KG1 (cell line): ENCODE data around the gene SLCO2A1.
A peak's percentile ranks its signal among the peaks of the same experiment; 100 is the strongest.

Experiments used
- DNase-seq: peaks from one replicate; lab custom pipeline; 2025; lab: John Stamatoyannopoulos, UW

The SLCO2A1 gene

GRCh38 chr3:133933097-133934024, 96.4 kb downstream of the SLCO2A1 start:
- DNase-seq, result no peak

DNA sequence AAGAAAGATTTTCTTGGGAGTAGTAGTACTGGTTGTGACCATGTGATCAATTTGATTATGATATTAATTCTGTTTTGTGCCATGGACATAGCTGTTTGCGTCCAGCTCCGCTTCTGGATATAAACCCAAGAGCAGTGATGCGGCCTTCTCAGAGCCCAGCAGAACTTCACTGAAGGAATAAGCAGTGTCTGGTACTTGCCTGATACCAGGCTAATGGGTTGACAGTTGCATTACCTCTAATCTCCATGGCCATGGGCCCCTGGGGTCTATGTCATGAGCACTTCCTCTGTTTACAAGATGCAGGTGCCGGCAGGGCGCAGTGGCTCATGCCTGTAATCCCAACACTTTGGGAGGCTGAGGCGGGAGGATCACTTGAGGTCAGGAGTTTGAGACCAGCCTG, 97.7 kb downstream of the SLCO2A1 start:
- no peak for DNase-seq

GRCh38 chr3:133931084-133931483, 98.6 kb downstream of the SLCO2A1 start:
- no peak for DNase-seq

- DNase-seq, result no peak
These were observed 99.3 kb downstream of the SLCO2A1 start for GRCh38 chr3:133930341-133930933.

DNA sequence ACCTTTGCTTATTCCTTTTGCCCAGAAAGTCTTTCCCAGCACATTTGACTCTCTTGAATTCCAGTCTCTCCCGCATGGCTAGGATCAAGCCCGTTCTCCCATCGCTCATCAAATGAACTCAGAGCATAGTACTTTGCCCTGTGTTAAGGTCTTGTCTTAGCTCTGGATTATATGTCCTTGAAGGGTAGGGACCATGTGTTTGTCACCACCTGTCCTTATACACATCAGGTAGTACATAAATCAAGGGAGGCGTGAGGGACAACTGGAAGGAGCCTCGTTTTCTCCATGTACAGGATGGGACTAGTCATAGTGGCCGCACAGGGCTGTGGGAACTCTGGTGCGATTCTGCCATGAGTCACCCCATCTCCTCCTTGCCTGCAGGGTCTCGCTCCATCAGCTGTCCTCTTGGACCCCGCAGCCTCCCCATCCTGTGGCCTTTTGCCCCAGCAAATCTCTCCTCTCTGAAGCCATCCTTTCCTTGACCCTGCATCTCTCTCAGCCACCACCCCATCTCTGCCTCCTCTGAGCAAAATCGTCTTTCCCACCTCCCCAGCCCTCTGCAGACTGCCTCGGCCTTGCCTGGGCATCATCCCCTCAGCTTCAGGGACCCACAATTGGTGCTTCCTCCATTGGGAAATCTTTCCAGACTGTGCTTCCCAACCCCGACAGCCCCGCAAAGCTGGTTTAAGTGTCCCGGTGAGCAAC, 100.7 kb downstream of the SLCO2A1 start:
- DNase-seq, result no peak

GRCh38 chr3:133928136-133928893, 101.4 kb downstream of the SLCO2A1 start:
- DNase-seq, result no peak

DNA sequence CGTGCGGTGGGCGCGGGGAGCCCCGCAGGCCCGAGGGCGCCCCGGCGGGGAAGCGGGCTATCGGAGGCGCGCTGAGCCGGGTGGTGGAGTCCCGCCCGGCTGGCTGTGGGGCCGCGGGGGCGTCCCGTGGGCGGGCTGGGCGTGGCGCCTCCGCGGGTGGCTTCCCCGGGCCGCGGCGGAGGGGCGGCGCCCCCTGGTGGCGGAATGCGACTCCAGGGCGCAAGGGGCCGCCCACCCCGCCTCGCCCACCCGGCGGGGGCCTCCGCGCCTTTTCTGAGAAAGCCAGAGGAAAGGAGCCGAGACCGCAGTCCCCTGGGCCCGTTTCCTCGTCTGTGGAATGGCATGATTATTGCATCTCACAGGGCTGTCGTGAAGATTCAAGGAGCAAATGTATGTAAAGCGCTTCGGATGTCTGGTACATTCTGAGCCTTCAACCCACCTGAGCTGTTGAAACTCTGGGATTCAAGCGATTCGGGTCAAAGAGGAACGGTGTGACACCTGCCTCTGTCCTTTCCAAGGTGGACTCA, 102.1 kb downstream of the SLCO2A1 start:
- DNase-seq, result peak; percentile 42

DNA sequence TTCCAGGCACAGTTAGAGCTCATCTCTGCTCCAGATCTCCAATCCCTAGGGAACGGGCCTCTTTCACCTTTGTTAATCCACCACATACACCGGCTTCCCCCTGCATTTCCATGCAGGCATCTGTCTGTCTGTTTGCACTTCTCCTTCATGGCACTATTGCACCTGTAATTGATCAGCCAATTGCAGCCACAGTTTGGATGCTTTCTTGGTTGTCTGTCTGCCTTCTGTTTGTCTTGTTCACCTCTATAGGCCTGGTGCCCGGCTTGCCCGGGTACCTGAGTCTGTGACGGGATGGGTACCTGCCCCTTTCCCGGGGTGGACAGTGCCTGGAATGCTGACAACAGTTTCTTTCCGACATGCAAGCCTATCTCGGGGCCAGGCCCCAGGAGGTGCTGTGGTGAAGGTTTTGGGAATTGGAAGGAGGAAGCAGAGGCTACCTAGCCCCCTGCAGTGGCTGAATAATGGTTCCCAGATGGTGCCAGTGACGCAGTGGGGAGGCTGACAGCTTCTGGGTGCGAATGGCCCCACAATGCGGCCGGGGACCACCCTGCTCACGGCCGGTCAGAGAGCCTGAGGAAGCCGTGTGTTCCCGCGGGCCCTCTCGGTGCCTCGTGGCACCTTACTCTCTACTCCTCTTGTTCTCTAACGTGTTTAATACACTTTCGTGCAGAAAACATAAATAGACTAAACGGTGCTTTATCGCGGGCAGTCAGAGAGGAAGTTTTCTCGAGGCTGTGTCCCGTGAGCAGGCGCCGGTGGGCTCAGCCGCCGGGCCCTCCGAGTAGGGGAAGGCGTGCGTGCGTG, 102.8 kb downstream of the SLCO2A1 start:
- DNase-seq, result no peak

GRCh38 chr3:133925960-133926735, 103.6 kb downstream of the SLCO2A1 start:
- DNase-seq, result no peak

- no peak for DNase-seq
These were observed 105.7 kb downstream of the SLCO2A1 start for GRCh38 chr3:133924041-133924440.

DNA sequence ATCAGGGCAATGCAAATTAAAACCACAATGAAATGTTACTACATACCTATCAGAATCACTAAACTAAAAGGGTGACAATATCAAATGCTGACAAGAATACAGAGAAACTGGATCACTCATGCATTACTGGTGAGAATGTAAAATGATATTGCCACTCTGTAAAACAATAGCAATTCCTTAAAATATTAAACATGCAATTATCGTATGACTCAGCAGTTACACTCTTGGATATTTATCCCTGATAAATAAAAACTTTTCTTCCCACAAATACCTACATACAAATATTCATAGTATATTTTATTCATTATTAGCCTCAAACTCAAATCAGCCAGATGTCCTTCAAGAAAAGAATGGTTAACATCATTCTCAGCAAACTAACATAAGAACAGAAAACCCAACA, 108.1 kb downstream of the SLCO2A1 start:
- DNase-seq, result no peak

DNA sequence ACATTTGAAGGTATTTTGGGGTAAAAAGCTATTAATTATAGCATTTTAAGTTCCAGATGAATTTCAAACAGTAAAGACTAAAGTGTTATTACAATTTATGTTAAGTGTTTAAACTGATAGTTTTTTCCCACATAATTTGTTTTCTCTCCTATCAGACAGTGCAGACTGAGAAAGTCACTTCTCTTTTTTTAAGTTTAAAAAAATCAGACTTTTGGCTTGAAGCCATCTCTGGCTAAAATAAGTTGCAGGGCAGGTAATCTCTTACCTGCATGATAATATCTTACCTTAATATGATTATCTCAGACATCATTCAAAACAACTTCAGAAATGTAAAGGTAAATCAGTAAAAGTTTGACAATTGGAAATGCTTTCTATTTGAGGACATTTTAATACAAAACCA, 112.6 kb downstream of the SLCO2A1 start:
- no peak for DNase-seq

- no peak for DNase-seq
These were observed 113.8 kb downstream of the SLCO2A1 start for GRCh38 chr3:133915685-133916658.

DNA sequence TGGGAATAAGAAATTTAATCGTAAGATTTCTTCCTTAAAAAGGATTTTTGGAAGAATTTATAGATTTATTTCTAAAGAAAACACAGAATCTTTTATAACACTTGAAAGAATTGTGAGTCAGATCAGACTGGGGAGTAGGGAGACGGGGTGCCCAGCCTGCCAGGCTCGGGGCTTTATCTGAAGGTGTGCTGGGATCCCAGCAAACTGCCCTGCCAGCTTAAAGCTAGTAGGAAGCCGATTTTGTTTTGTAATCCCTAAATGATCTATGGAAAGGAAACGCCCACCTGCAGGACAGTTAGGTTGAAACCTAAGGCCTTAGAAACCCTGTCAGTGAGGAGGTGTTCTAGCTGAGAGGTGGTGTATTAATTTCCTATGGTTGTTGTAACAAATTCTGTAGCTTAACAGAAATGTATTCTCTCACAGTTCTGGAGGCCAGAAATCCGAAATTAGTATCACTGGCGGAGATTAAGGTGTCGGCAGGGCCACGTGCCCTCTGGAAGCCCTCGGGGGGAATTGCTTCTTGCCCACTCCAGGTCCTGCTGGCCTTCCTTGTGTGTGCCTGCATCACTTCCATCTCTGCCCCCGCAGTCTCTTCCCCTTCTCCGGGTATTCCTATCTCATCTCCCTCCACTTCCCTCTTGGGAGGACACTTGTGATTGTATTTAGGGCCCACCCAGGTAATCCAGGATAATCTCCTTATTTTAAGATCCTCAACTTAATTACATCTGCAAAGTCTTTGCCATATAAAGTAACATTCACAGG, 114.7 kb downstream of the SLCO2A1 start:
- DNase-seq, result no peak

DNA sequence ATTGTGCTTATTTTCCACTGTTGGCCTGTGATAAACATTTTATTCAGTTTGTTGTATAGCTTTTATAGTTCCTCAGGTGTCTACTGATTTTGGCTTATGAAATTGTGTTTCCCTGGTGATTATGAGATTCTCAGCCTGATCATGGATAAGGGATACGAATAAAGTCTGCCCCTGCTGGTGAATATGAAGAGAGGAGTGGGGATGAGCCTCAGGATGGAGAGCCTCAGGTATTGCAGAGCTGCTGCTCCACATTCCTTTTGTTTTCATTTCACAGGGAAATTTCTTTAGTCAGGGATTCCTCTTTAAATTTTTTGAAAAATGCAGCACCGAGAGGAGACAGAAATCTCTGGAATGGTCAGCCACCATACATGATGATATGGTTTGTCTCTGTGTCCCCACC, 119.3 kb downstream of the SLCO2A1 start:
- DNase-seq, result no peak

GRCh38 chr3:133905376-133905775, 124.3 kb downstream of the SLCO2A1 start:
- DNase-seq, result no peak

DNA sequence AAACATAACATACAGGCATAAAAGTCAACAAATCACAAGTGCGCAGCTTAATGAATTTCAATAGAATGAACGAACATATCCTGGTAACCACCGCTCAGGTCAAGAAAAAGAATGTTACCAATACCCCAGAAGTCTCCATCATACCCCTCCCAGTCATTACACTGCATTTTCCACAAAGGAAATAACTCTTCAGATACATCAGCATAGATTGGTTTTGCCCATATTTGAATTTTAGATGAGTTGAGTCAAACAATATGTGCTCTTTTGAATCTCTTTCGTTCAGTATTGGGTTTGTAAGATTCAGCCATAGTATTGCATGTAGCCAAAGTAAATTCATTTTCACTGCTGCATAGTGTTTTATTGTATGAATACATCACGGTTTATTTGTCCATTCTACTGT, 127.9 kb downstream of the SLCO2A1 start:
- no peak for DNase-seq

GRCh38 chr3:133901083-133901482, 128.6 kb downstream of the SLCO2A1 start:
- no peak for DNase-seq
